ENCODE data around the gene TATDN3.

GRCh38 chr1:212752252-212752933 is 39.3 kb upstream of the TATDN3 start:
- no peak for TF ChIP-seq CTCF (conservative IDR thresholded peaks at IDR 0.05; ENCODE audit: low read depth, low read length)
- TF ChIP-seq MXI1 (IDR thresholded peaks at IDR 0.05; ENCODE audit: borderline replicate concordance, low read depth, low read length) = no peak
- no peak for TF ChIP-seq MAZ (IDR thresholded peaks at IDR 0.05; ENCODE audit: borderline replicate concordance, low read depth, low read length)
- TF ChIP-seq POLR2A (IDR thresholded peaks at IDR 0.05; ENCODE audit: low read depth, low read length) = no peak

Data from IMR-90 (cell line).